ENCODE results near the gene CEP152.

Gene CEP152

DNA sequence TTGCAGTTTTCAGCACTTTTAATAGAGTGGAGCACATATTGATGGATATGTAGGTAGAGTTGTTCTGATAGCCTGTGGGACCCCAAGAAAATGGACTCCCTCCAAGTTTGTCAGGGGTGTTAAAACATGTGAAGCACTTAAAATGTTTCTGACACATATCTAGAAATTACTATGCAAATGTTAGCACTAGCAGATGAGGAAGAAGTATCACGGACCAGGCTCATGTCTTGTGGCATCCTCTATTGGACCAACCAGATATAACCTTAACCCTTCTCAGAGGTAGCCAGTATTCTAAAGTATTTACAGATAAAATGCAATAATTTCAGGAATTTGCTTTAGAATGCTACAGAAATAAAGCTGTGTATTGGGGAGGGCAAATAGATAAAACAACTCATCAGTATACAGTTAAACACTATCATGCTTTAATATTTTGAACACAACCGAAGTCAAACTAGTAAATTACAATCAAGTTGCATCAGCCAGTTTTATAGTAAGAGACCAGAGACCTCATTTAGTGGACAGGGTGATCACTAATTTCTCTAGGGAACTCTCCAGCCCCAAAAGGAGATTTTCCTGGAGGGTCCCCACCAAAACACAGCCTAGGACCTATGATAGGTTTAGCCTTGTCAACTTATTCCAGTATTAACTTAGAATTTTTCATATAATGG lies 108.2 kb downstream of the CEP152 start:
- no peak for DNase-seq (ENCODE audit: low read depth)

DNA sequence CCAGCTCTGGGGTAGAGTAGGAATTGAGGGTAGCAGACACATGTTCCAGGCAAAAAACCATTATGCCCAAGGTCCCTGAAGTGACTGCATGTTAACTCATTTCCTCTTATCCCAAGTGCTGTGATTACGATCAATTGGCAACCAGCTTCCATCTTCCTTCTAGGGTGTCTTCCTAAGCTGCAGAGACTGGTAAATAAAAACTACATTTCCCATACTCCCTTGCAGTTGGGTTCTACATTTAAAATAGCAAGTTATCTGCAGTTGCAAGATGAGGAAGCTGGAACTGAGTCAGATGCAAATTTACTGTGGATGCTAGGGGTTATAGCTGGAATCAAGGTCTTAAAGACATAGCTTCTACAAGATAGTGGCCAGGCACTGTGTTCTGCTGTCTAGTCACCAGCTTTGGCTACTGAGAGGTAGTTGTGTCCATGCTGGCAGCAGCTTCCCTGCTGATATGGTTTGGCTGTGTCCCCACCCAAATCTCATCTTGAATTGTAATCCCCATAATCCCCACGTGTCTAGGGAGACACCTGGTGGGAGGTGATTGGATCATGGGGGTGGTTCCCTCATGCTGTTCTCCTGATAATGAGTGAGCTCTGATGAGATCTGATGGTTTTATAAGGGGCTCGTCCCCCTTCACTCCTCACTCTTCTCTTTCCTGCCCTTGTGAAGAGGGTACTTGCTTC lies 114.1 kb downstream of the CEP152 start:
- peak; percentile 86 for DNase-seq (ENCODE audit: low read depth)

DNA sequence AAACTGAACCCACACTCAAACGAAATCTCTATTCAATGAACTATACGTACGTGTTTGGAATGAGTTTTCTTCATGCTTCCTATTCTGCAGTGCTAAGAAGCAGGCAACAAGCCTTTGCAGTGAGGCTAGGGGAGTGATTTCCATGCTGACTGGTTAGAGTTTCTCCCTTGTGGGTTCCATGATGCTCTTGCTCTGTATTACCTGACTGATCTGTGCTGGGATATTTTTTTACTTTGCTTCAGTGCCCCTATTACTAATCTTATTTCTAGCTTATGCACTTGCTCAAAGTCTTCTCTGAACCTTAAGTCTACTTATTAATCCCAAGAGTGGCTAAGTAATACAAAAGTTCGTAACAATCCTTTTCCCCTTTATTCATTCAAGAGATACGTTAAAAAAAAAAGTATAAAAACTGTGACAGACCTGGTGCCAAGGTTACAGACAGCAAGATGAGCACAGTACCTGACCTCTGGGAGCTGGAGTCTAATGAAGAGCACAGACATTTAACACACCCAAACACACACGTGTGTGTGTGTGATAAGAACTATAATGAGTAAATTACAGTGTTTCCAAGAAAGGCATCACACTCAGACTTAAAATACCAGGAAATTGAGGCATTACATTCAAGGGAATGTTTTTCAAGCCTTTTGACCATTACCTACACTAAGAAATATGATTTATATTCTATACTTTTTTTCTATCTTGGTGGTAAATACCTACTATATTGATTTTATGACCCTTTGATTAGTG lies 114.9 kb downstream of the CEP152 start:
- DNase-seq (ENCODE audit: low read depth): peak; percentile 27

DNA sequence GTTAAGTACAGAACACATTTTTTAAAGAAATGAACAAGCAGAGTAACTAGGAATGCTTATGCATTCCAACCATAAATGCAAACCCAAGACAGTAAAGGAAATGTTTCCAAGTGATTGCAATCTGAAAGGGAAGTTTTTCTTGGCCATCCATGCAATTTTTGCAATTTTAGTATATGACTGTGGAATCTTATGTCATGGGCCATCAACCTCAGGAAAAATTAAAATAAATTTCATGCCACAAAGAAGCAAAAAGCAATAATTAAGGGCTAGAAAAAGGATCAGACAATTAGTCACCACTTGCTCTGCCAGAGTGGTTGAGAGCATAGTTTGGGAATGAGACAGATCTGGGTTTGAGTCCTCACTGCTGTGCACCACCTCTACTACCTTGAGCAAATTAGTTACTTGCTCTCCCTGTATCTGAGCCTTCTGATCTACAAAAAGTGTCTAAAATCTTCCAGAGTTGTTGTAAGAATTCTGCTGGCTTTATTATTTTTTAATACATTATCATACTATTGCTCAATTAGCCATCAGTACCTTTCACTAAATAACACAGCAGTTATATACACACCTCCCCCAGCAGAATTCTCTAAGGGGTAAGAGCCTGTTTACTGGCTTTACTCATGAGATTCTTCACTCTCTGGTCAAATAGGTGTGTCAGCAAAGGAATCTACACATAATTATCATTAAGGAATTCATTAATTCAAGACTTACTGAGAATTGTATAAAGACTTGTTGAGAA lies 115.6 kb downstream of the CEP152 start:
- peak; percentile 92 for DNase-seq (ENCODE audit: low read depth)

DNA sequence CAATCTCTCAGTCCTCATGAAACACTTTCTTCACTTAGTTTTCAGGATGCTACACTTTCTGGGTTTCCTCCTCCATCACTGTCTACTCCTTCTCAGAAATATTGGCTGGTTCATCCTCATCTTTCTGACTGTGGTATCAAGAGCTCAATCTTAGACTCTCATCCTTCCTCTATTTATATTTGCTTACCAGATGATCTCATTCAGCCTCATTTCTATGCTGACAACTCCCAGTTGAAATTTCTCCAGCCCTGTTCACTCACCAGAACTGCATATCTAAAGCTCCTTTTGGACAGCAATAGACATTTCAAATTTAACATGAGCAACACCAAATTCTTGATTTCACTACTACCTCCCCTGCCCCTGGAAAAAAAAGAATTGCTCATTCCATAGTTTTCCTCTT lies 117.4 kb downstream of the CEP152 start:
- DNase-seq (ENCODE audit: low read depth): peak; percentile 72

DNA sequence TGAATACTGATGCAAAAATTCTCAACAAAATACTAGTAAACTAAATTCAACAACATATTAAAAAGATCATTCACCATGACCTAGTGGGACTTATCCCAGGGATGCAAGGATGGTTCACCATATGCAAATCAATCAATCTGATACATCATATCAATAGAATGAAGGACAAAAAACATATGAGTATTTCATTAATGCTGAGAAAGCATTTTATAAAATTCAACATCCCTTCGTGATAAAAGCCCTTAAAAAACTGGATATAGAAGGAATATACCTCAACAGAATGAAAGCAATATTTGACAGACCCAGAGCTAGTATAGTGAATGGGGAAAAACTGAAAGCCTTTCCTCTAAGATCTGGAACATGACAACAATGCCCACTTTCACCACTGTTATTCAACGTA lies 122.4 kb downstream of the CEP152 start:
- DNase-seq (ENCODE audit: low read depth): no peak

Data from ELR (cell line).